NK-92 treated with Interleukin-12 subunit alpha and Interleukin-12 subunit beta, amount 100 ng/mL, for 24 hours (cell line): ENCODE measurements around the gene CCR5AS.
"Not testable (repeated sequence)": the region's sequence is repeated elsewhere in the genome, so short reads cannot be mapped to it uniquely, and the experiment has no call there.

Source experiments
- DNase-seq: peaks from one replicate; lab custom pipeline; 2025; lab: John Stamatoyannopoulos, UW

CCR5AS gene

GRCh38 chr3:46429250-46429649 lies 22.4 kb upstream of the CCR5AS start:
- no peak for DNase-seq

DNA sequence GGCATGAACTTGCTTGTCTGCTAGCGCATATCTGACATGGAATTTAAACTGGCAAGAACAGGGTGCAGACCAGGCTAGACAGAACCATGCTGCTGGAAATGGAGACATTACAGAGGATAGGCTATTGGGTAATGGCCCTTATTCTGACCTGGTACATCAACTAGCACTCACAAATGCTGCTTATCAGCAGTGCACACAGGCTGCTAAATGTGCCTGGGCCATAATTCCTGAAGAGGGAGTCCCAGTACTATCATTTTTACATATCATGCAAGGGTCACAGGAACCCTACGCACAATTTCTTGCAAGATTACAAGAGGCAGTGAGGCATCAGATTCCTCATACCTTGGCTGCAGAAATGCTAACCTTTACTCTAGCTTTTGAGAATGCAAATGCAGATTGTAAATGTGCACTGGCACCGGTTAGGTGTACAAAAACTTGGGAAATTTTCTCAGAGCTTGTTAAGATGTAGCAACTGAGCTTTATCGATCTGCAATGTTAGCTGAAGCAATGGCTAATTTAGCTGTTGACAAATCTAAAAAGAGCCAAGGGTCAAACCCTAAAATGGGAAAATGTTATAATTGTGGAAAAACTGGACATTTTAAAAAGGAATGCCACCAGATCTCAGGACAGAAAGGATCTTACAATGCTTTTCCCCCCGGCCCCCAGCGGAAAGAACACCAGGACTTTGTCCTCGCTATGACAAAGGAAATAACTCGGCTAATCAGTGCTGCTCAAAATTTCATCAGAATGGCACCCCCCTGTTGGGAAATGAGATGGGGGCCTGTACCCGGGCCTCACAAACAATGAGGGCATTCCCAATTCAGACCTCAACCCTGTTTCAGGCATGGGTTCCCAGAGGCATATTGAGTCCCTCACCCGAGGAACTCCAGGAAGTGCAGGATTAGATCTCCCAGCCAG lies 21.3 kb upstream of the CCR5AS start:
- no peak for DNase-seq

DNA sequence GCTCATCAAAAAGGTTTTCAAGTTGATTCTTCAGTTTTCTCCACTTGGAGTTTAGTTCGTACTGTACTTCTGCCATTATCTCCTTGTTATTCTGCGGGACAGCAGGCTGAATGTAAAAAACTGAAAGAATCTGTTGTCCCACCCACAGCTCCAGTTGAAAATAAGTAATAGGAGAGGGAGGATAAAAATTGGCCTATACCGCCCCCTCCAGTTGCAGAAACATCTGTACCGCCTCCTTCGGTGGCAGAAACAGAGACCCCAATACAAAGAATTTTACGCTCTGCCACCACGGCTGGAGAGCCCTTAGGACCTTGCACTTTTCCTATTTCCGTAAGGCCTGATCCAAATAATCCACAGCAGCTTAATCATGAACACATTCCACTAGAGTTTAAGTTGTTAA lies 20.5 kb upstream of the CCR5AS start:
- not testable (repeated sequence) for DNase-seq

DNA sequence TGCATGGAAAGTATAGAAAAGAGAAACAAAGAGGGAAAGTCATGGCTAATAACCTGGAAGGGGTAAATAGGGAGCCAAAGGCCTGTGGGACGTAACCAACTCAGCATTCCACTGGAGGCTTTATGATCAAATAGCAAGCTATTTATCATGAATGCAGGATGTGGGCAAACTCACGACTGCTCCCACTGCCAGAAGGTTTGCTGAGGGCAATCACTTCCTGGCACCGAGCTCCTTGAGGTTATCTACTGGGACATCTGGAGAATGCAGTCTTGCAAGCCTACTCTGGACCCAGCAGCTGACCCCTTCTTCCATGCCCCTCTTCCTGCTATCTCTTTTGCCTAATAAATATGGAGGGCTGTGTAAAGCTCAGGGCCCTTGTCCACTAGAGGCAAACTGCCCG lies 19.6 kb upstream of the CCR5AS start:
- not testable (repeated sequence) for DNase-seq

GRCh38 chr3:46423588-46423987 lies 16.7 kb upstream of the CCR5AS start:
- DNase-seq = no peak

- DNase-seq = no peak
Measured at GRCh38 chr3:46422617-46423016, 15.8 kb upstream of the CCR5AS start.

- no peak for DNase-seq
Measured at GRCh38 chr3:46420931-46421330, 14.1 kb upstream of the CCR5AS start.

GRCh38 chr3:46419816-46420215 lies 12.9 kb upstream of the CCR5AS start:
- no peak for DNase-seq

- DNase-seq = no peak
Measured at GRCh38 chr3:46417841-46418611, 11.2 kb upstream of the CCR5AS start.

DNA sequence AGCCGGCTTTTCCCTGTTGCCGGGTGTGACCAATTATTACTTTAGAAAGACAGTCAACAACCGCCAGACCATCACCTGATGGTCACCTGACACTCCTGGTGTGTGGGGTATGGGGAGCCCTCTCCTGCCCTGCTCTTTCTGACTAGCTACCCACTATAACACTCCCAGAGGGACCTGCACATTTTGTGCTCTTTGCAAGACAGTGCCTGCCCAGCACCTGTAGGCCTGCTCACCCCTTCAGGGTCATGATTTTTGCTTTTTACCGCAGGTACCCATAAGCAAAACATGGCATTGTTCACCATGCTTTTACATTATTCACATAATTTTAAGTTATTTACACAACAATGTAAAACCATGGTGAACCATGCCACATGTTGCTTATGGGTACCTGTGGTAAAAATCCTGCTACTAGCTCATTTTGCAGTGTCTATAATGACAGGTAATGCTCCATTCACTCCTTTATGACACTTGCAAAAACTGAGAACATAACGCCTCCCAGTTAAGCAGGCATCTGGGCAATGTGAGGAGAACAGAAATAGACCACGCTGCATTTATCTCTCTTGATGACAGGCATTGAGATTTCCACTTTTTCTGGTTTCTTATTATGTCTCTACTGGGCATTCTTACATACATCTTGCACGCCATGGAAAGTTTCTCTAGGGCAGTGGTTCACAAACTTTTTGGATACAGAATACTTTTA lies 10.1 kb upstream of the CCR5AS start:
- DNase-seq = no peak

- no peak for DNase-seq
Measured at GRCh38 chr3:46416125-46416810, 9.4 kb upstream of the CCR5AS start.

GRCh38 chr3:46414739-46415138 lies 7.9 kb upstream of the CCR5AS start:
- no peak for DNase-seq

GRCh38 chr3:46413951-46414350 lies 7.1 kb upstream of the CCR5AS start:
- DNase-seq = no peak

DNA sequence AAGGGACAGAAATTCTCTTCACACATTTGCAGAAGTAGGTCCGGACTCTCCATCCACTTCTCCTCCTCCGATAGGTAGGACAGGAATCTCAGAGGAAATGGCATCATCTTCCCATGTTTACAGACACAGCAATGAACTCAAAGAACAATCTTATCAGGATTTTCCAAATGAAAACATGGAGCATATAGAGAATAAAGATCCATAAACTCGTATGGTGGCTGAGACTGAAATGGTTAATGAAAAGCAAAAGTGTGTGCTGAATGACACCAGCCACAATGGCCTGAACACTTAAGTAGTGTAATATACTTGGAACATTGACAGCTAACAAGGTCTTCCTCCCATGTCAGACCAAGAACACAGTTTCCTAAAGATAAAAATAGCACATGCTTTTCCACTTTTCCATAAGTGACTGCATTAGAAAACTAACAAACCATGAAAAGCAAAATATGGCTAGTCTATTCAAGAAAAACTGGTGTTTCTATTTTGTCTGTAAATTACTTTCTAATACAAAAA lies 6.0 kb upstream of the CCR5AS start:
- DNase-seq = no peak

DNA sequence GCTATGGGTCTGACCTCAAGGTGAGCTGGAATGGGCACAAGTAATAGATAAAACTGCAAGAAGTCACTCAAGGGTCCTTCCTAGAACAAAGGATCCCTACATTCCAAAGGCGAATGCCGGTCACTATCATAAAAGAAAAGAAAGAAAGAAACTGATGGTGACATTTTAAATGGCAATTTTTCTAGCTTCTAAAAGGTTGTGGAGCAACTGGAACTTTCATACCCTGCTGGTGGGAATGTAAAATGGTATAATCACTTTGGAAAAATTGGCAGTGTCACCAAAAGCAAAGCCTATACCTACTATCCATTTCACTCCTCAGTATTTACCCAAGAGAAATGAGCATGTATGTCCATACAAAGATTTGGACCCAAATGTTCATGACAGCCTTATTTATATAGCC lies 4.4 kb upstream of the CCR5AS start:
- no peak for DNase-seq

DNA sequence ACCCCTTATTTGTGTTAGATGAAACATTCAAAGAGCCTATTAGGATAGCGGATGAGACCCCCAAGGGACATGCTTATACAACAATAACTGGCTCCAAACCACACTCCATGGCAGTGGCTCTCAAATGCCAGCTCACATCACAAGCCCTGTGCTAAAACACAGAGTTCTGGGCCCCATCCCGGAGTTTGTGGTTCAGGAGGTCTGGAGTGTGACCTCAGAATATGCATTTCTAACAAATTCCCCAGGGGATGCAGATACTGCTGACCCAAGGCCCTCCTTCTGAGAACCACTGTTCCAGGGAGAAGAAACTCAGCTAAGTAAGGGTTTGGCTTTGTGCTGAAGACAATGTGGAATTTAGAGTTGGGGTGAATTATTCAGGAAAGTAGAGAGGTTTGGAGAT lies 3.8 kb upstream of the CCR5AS start:
- DNase-seq = no peak

DNA sequence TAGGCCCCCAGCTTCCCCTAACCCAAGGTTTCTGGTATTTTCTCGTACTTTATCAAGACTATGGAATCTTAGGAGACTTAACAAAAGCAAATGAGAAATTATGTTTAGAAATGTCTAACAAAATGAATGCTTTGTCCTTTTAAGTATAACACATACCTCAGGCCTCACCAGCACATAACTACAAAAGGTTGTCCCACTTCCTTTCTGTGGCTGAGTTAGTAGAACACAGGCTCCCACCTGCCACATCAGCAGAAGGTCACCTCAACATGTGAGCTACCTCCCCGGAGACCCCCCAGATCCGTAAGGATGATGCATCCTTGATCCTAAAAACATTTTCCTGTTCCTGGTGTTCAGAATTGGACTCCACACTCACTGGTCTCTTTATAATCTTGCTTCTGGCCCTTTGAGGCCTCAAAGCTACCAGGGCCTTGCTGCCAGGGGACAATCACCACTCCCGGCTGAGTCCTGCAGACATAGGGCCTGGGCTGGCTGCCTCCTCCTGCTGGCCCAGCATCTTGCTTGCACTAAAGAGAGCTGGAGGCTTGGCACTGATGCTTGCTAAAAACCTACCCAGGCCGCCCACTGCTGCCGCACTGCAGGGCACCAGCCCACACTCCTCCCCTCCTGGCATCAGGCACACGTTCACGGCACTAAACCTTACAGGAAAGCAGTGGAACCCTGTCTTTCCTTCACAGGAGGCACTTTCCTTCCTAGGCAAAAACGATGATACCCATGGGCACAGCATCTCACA lies 3.0 kb upstream of the CCR5AS start:
- no peak for DNase-seq

- DNase-seq = no peak
Measured at GRCh38 chr3:46408853-46409252, 2.0 kb upstream of the CCR5AS start.

- no peak for DNase-seq
Measured at GRCh38 chr3:46407970-46408369, 1.1 kb upstream of the CCR5AS start.

GRCh38 chr3:46406443-46406787 lies 451 bp downstream of the CCR5AS start:
- no peak for DNase-seq
